Sigmoid colon (tissue), 7 donors: Measurements from ENCODE around the gene POT1. TPM values are rescaled to one million over a fixed set of nuclear protein-coding genes. Genes with fewer than 3 reads are reported as not detected.

Source experiments
- DNase-seq: peaks from one replicate; pipeline ENCODE4 v3.0.0-alpha.2; 2019
- H3K27ac ChIP-seq, 4 donors: fragments of 200-600 bp; sonication (generic); one replicate each; pipeline ENCODE4 v1.5.1; 2016 to 2019; ENCODE audit warnings: mild to moderate bottlenecking in 1 of 4
- H3K27me3 ChIP-seq, 3 donors: fragments of 200-600 bp; sonication (generic); one replicate each; pipeline ENCODE4 v1.5.1; 2019; ENCODE audit warnings: mild to moderate bottlenecking in 1 of 3
- H3K36me3 ChIP-seq, 4 donors: fragments of 200-600 bp; sonication (generic); one replicate each; pipeline ENCODE4 v1.5.1; 2016 to 2019
- H3K4me1 ChIP-seq, 4 donors: fragments of 200-600 bp; sonication (generic); one replicate each; pipeline ENCODE4 v1.5.1; 2017 to 2019
- H3K4me3 ChIP-seq, 4 donors: fragments of 200-600 bp; sonication (generic); one replicate each; pipeline ENCODE4 v1.5.1; 2017 to 2019; ENCODE audit warnings: mild to moderate bottlenecking in 2 of 4, moderate library complexity in 1 of 4
- H3K9me3 ChIP-seq, 4 donors: fragments of 200-600 bp in 3 of 4; sonication (generic) in 3 of 4; one replicate each; pipeline versions ENCODE4 v1.5.1 to v1.6.1; 2013 to 2019
- CTCF ChIP-seq, 4 experiments: fragments of 450-650 bp in 3 of 4; fragments of 200-600 bp in 1 of 4; IDR thresholded peaks; one replicate each; pipeline ENCODE4 v1.5.1; 2016 to 2019; ENCODE audit warnings: antibody characterized with exemption in 4 of 4, mild to moderate bottlenecking in 3 of 4, moderate library complexity in 2 of 4
- EP300 ChIP-seq, 4 donors: sonication (generic); formaldehyde crosslinking; IDR thresholded peaks; one replicate each; pipeline ENCODE4 v1.6.1; 2017; ENCODE audit warnings: antibody characterized with exemption in 4 of 4
- POLR2A ChIP-seq, 2 donors: fragments of 450-650 bp; IDR thresholded peaks; one replicate each; pipeline ENCODE4 v1.6.1; 2016; ENCODE audit warnings: antibody characterized with exemption in 2 of 2, mild to moderate bottlenecking in 2 of 2, moderate library complexity in 2 of 2
- POLR2AphosphoS5 ChIP-seq, 4 donors: sonication (generic); formaldehyde crosslinking; IDR thresholded peaks; one replicate each; pipeline ENCODE4 v1.6.1; 2017; ENCODE audit warnings: antibody characterized with exemption in 4 of 4
- WGBS, 2 donors: extraction: QIAGEN DNeasy Blood & Tissue Kit; methylation state at CpG; one replicate each; pipeline ENCODE4 v1.1.7; 2013; 5-methylcytosine and 5-hydroxymethylcytosine counted together
- intact Hi-C: fragments of 100-400 bp; cut with DNase I; formaldehyde crosslinking; loops from one replicate; pipeline ENCODE4 v1.15.1; 2023
- polyA plus RNA-seq, 3 donors: library from polyadenylated mRNA; stranded (reverse); fragments of 200-250 nt; gene quantifications; one replicate each; pipeline ENCODE4 v1.2.3, GENCODE V29; 2013
- total RNA-seq, 4 donors: library from RNA; depleted of rRNA; stranded (reverse); fragments of >200 nt; gene quantifications; one replicate each; pipeline ENCODE4 v1.1.0, GENCODE V29; 2016
- donor health status: healthy with polysubstance abuse.
- donor health status: Bipolar disorder and iron deficiency.
- donor health status: healthy.

The POT1 gene
- total and polyA plus RNA-seq, 7 donors, result 3.6 to 26.2 (median 18.9) TPM

- no peak for TF ChIP-seq POLR2AphosphoS5 (IDR thresholded peaks at IDR 0.05)
- TF ChIP-seq POLR2A (IDR thresholded peaks at IDR 0.05), result no peak
- no peak for TF ChIP-seq CTCF (IDR thresholded peaks at IDR 0.05)
- TF ChIP-seq EP300 (IDR thresholded peaks at IDR 0.05), result no peak
- Histone ChIP-seq H3K27me3 (no peaks in the 10 kb centered on the region), H3K4me1 (no peaks in the 10 kb centered on the region), H3K9me3 (no peaks in the 10 kb centered on the region), H3K36me3 (peaks cover 0 to 23% (median 4%) of the 10 kb centered on the region in 4 donors), H3K27ac (no peak overlapping the region), H3K4me3 (no peak overlapping the region)
- 92 to 97% methylated on average over 5 of the region's 5 CpGs for WGBS, 2 donors
- intact Hi-C loops, result no loop called here
- DNase-seq, result no peak
Measured at GRCh38 chr7:124818807-124819206, 110.8 kb downstream of the POT1 start.

- H3K9me3 ChIP-seq, result no peaks in the 10 kb centered on the region
- WGBS, 2 donors, result 26 to 72% methylated on average over 2 of the region's 2 CpGs
Measured at GRCh38 chr7:124813994-124814798, 115.4 kb downstream of the POT1 start.

GRCh38 chr7:124812764-124813163 is 116.9 kb downstream of the POT1 start:
- no peaks in the 10 kb centered on the region for H3K27me3 ChIP-seq
- intact Hi-C loops, result no loop called here
- TF ChIP-seq POLR2A (IDR thresholded peaks at IDR 0.05), result no peak
- no peak for TF ChIP-seq POLR2AphosphoS5 (IDR thresholded peaks at IDR 0.05)
- no peak for TF ChIP-seq EP300 (IDR thresholded peaks at IDR 0.05)
- no peak for TF ChIP-seq CTCF (IDR thresholded peaks at IDR 0.05)
- no peaks in the 10 kb centered on the region for H3K4me1 ChIP-seq
- no peak overlapping the region for H3K27ac ChIP-seq
- H3K4me3 ChIP-seq, result no peak overlapping the region
- no peak for DNase-seq
- H3K9me3 ChIP-seq, result no peaks in the 10 kb centered on the region
- 87 to 90% methylated on average over 2 of the region's 2 CpGs for WGBS, 2 donors
- no peaks in the 10 kb centered on the region for H3K36me3 ChIP-seq

More at GRCh38 chr7:124813994-124814798, 115.4 kb downstream of the POT1 start:
- TF ChIP-seq POLR2AphosphoS5 (IDR thresholded peaks at IDR 0.05) (no peak), EP300 (IDR thresholded peaks at IDR 0.05) (no peak), CTCF (IDR thresholded peaks at IDR 0.05) (no peak), POLR2A (IDR thresholded peaks at IDR 0.05) (no peak)
- Histone ChIP-seq H3K4me1 (no peaks in the 10 kb centered on the region), H3K27ac (no peak overlapping the region), H3K27me3 (no peaks in the 10 kb centered on the region), H3K36me3 (no peaks in the 10 kb centered on the region), H3K4me3 (no peak overlapping the region)
- DNase-seq, result no peak
- intact Hi-C loops, result no loop called here

GRCh38 chr7:124811341-124811740 is 118.3 kb downstream of the POT1 start:
- Histone ChIP-seq H3K4me1 (no peaks in the 10 kb centered on the region), H3K9me3 (no peaks in the 10 kb centered on the region), H3K4me3 (no peak overlapping the region), H3K36me3 (no peaks in the 10 kb centered on the region), H3K27ac (no peak overlapping the region), H3K27me3 (no peaks in the 10 kb centered on the region)
- DNase-seq, result no peak
- intact Hi-C loops, result no loop called here
- TF ChIP-seq EP300 (IDR thresholded peaks at IDR 0.05) (no peak), CTCF (IDR thresholded peaks at IDR 0.05) (no peak), POLR2A (IDR thresholded peaks at IDR 0.05) (no peak), POLR2AphosphoS5 (IDR thresholded peaks at IDR 0.05) (no peak)
- WGBS, 2 donors, result 93 to 97% methylated on average over 1 of the region's 1 CpG
